ENCODE measurements around the gene UACA.
"Not testable (repeated sequence)": the region's sequence is repeated elsewhere in the genome, so short reads cannot be mapped to it uniquely, and the experiment has no call there.

The UACA gene

GRCh38 chr15:70616311-70616756 lies 147.0 kb downstream of the UACA start:
- not testable (repeated sequence) for DNase-seq

GRCh38 chr15:70615435-70616310 lies 147.7 kb downstream of the UACA start:
- DNase-seq: no peak

- DNase-seq: no peak
Observed at GRCh38 chr15:70614221-70614620, 149.1 kb downstream of the UACA start.

- no peak for DNase-seq
Observed at GRCh38 chr15:70613271-70613670, 150.1 kb downstream of the UACA start.

GRCh38 chr15:70611286-70611685 lies 152.1 kb downstream of the UACA start:
- no peak for DNase-seq

- DNase-seq: no peak
Observed at GRCh38 chr15:70610541-70610940, 152.8 kb downstream of the UACA start.

GRCh38 chr15:70609889-70610288 lies 153.5 kb downstream of the UACA start:
- DNase-seq: no peak

- DNase-seq: no peak
Observed at GRCh38 chr15:70608144-70608543, 155.2 kb downstream of the UACA start.

GRCh38 chr15:70605606-70606410 lies 157.6 kb downstream of the UACA start:
- DNase-seq: no peak

GRCh38 chr15:70604666-70605315 lies 158.6 kb downstream of the UACA start:
- DNase-seq: no peak

Measured in NCI-H187 (cell line).